Keratinocyte (primary cell): ENCODE data around the gene SEC61A2.

Experiments used
- CTCF ChIP-seq, 3 experiments: IDR thresholded peaks in 1 of 3; conservative IDR thresholded peaks in 1 of 3; optimal IDR thresholded peaks in 1 of 3; 2 replicates in 2 of 3; 3 replicates in 1 of 3; pipeline versions ENCODE3 to v1.5.1; 2011; ENCODE audit warnings: low read length in 3 of 3, mild to moderate bottlenecking in 3 of 3, moderate library complexity in 2 of 3, control low read depth in 1 of 3, inconsistent platforms in 1 of 3; ENCODE audit not compliant: insufficient read depth in 2 of 3; ENCODE audit errors: extremely low read depth in 1 of 3
- EZH2 ChIP-seq: IDR thresholded peaks from one replicate; pipeline ENCODE4 v1.6.1; 2012; ENCODE audit warnings: inconsistent platforms, mild to moderate bottlenecking, low read length, moderate library complexity

- TF ChIP-seq CTCF (optimal IDR thresholded peaks at IDR 0.05 in 1 of 3, IDR thresholded peaks at IDR 0.05 in 1 of 3, conservative IDR thresholded peaks at IDR 0.05 in 1 of 3; ENCODE audit: extremely low read depth in 1 of 3, insufficient read depth in 2 of 3, low read length in 3 of 3) (no peak), EZH2 (no peak)
These were observed 68.7 kb downstream of the SEC61A2 start for GRCh38 chr10:12198156-12198555.
